Right hindlimb (tissue), 1 donor: Measurements from ENCODE around the gene CISH.

ENCODE experiments used
- DNase-seq: peaks from one replicate; pipeline ENCODE4 v3.0.0-alpha.2; 2018

CISH gene

GRCh38 chr3:50611464-50612233, at the start of gene CISH:
CISH (minus strand) TSS chr3:50611774; CDS start chr3:50611650, 124 bp downstream.
- DNase-seq, result peak; percentile 99

GRCh38 chr3:50660386-50660785, 48.8 kb upstream of the CISH start:
- no peak for DNase-seq

GRCh38 chr3:50658831-50659230, 47.3 kb upstream of the CISH start:
- DNase-seq, result no peak

- no peak for DNase-seq
These were observed 46.8 kb upstream of the CISH start for GRCh38 chr3:50658416-50658815.

- no peak for DNase-seq
These were observed 46.2 kb upstream of the CISH start for GRCh38 chr3:50657816-50658215.

GRCh38 chr3:50657407-50657806, 45.8 kb upstream of the CISH start:
- no peak for DNase-seq

GRCh38 chr3:50656417-50657195, 45.0 kb upstream of the CISH start:
- no peak for DNase-seq

- no peak for DNase-seq
These were observed 43.6 kb upstream of the CISH start for GRCh38 chr3:50655009-50655830.

GRCh38 chr3:50653937-50654595, 42.5 kb upstream of the CISH start:
- DNase-seq, result no peak

GRCh38 chr3:50652709-50653108, 41.1 kb upstream of the CISH start:
- no peak for DNase-seq

- no peak for DNase-seq
These were observed 40.5 kb upstream of the CISH start for GRCh38 chr3:50651920-50652529.

GRCh38 chr3:50651445-50651844, 39.9 kb upstream of the CISH start:
- DNase-seq, result no peak

- no peak for DNase-seq
These were observed 38.4 kb upstream of the CISH start for GRCh38 chr3:50650018-50650417.

- DNase-seq, result no peak
These were observed 37.9 kb upstream of the CISH start for GRCh38 chr3:50649451-50649931.

GRCh38 chr3:50648944-50649343, 37.4 kb upstream of the CISH start:
- DNase-seq, result no peak

GRCh38 chr3:50648313-50648712, 36.7 kb upstream of the CISH start:
- no peak for DNase-seq

- DNase-seq, result no peak
These were observed 33.8 kb upstream of the CISH start for GRCh38 chr3:50645378-50645777.

- DNase-seq, result peak; percentile 49
These were observed 33.0 kb upstream of the CISH start for GRCh38 chr3:50644561-50644960.

- DNase-seq, result no peak
These were observed 30.8 kb upstream of the CISH start for GRCh38 chr3:50642382-50642781.

- peak; percentile 43 for DNase-seq
These were observed 27.5 kb upstream of the CISH start for GRCh38 chr3:50639055-50639494.

GRCh38 chr3:50637945-50638344, 26.4 kb upstream of the CISH start:
- no peak for DNase-seq

- no peak for DNase-seq
These were observed 25.4 kb upstream of the CISH start for GRCh38 chr3:50637011-50637410.
